ENCODE results near the gene TAC4. TPM values are rescaled to one million over a fixed set of nuclear protein-coding genes. Genes with fewer than 3 reads are reported as not detected.

The TAC4 gene
- total RNA-seq, 1 experiment from 2014 or later: not detected

GRCh38 chr17:49846938-49847712 is 744 bp downstream of the TAC4 start:
- no peak overlapping the region for H3K9ac ChIP-seq (ENCODE audit: extremely low read depth, insufficient read length, low read length)
- H3K27me3 ChIP-seq (ENCODE audit: insufficient read depth, low read length): no peaks in the 10 kb centered on the region; the same call in 1 of the 2 replicates
- no peak overlapping the region for H4K91ac ChIP-seq (ENCODE audit: insufficient read length, low read depth, low read length)
- no peak for DNase-seq
- no peak overlapping the region for H2AFZ ChIP-seq (ENCODE audit: low read length)
- no peak overlapping the region for H3K4me2 ChIP-seq (ENCODE audit: insufficient read depth, insufficient read length, low read length)
- H3K79me1 ChIP-seq (ENCODE audit: insufficient read depth, low read depth, low read length, poor library complexity, severe bottlenecking): no peaks in the 10 kb centered on the region
- no peak overlapping the region for H3K14ac ChIP-seq (ENCODE audit: insufficient read depth, low read length)
- no peak overlapping the region for H3T11ph ChIP-seq (ENCODE audit: low read length)
- Mint-ChIP-seq H3K27me3 (ENCODE audit: low read depth) (peaks cover 24% of the 10 kb centered on the region), H3K4me1 (peaks cover 16 to 25% of the 10 kb centered on the region in 2 experiments), H3K36me3 (ENCODE audit: insufficient read depth in 1 of 3, low read depth in 3 of 3) (peaks cover 4 to 11% (median 4%) of the 10 kb centered on the region in 3 experiments; a peak in 4 of 7 replicates), H3K9me3 (no peaks in the 10 kb centered on the region), H3K4me3 (no peak overlapping the region), H3K27ac (peak overlapping the region in 1 of 3 experiments; percentile 30; a peak in 2 of 7 replicates)
- H3K27ac ChIP-seq (ENCODE audit: insufficient read length, low read depth, low read length): no peak overlapping the region
- no peak for TF ChIP-seq CTCF (conservative IDR thresholded peaks at IDR 0.05)
- H2BK15ac ChIP-seq (ENCODE audit: low read depth, low read length): no peak overlapping the region
- no peak overlapping the region for H3K23ac ChIP-seq (ENCODE audit: insufficient read length, low read depth, low read length)
- H2BK120ac ChIP-seq (ENCODE audit: low read depth, low read length, poor library complexity, severe bottlenecking): no peak overlapping the region
- no peak overlapping the region for H2AK5ac ChIP-seq (ENCODE audit: insufficient read length, low read length)
- H4K5ac ChIP-seq (ENCODE audit: insufficient read length, low read depth, low read length): no peak overlapping the region
- H4K8ac ChIP-seq (replicated peaks; ENCODE audit: insufficient read length, low read depth, low read length): no peak overlapping the region
- no peak overlapping the region for H2BK5ac ChIP-seq (ENCODE audit: insufficient read length, low read length)
- no peak overlapping the region for H2BK20ac ChIP-seq (ENCODE audit: low read depth, low read length, poor library complexity, severe bottlenecking)
- no peaks in the 10 kb centered on the region for H3K79me2 ChIP-seq (ENCODE audit: insufficient read depth, low read length)
- H2BK12ac ChIP-seq (ENCODE audit: insufficient read length, low read depth, low read length): no peak overlapping the region
- H3K23me2 ChIP-seq (ENCODE audit: insufficient read length, low read depth, low read length, poor library complexity, severe bottlenecking): peaks cover 3% of the 10 kb centered on the region
- H3K4ac ChIP-seq (ENCODE audit: low read depth, low read length): no peak overlapping the region
- H3K18ac ChIP-seq (ENCODE audit: insufficient read length, low read depth, low read length): no peak overlapping the region
- no peak overlapping the region for H3K56ac ChIP-seq (ENCODE audit: insufficient read length, low read depth, low read length)
- WGBS (ENCODE audit: extremely low coverage, insufficient read length, low lambda C conversion rate): no CpG with 5 or more reads among the region's 9 CpGs
- no peaks in the 10 kb centered on the region for H3K9me3 ChIP-seq (ENCODE audit: control insufficient read depth, low read depth, low read length)
- H4K20me1 ChIP-seq (ENCODE audit: control insufficient read depth, insufficient read depth, insufficient read length): no peaks in the 10 kb centered on the region
- no peaks in the 10 kb centered on the region for H3K4me1 ChIP-seq (ENCODE audit: insufficient read depth, low read length)
